AG10803 (cell line): ENCODE measurements around the gene TLX2.

ENCODE experiments used
- DNase-seq: peaks from one replicate; pipeline ENCODE4 v3.0.0; 2010; ENCODE audit warnings: low read depth
- H3K4me3 ChIP-seq: 2 replicates; pipeline ENCODE4 v1.5.1; 2011; ENCODE audit warnings: mild to moderate bottlenecking, low read length, control low read depth
- CTCF ChIP-seq: conservative IDR thresholded peaks from 2 replicates; pipeline ENCODE4 v1.5.1; 2011; ENCODE audit warnings: mild to moderate bottlenecking, low read length, control low read depth, inconsistent platforms

Gene TLX2

GRCh38 chr2:74550231-74550630 is 36.0 kb downstream of the TLX2 start:
- H3K4me3 ChIP-seq, result peak overlapping the region; percentile 12; the same call in 1 of the 2 replicates
- no peak for DNase-seq

GRCh38 chr2:74551530-74551929 is 37.3 kb downstream of the TLX2 start:
- no peak for TF ChIP-seq CTCF
- H3K4me3 ChIP-seq, result peak overlapping the region; percentile 1; the same call in 1 of the 2 replicates
- no peak for DNase-seq

More at GRCh38 chr2:74550231-74550630, 36.0 kb downstream of the TLX2 start:
- TF ChIP-seq CTCF, result no peak

- DNase-seq, result no peak
- TF ChIP-seq CTCF, result no peak
- peak overlapping the region; percentile 95 for H3K4me3 ChIP-seq
Observed at GRCh38 chr2:74551942-74552913, 38.0 kb downstream of the TLX2 start.

GRCh38 chr2:74552914-74553811 is 38.9 kb downstream of the TLX2 start:
- H3K4me3 ChIP-seq, result peak overlapping the region; percentile 95
- DNase-seq, result peak; percentile 29
- no peak for TF ChIP-seq CTCF

GRCh38 chr2:74553892-74554819 is 39.9 kb downstream of the TLX2 start, which contains the start of the genes DOK1 and LOXL3:
DOK1 (plus strand) TSS chr2:74554720; CDS start chr2:74554755, 35 bp downstream.
LOXL3 (minus strand) TSS chr2:74553942; CDS start chr2:74552634, 1,308 bp downstream.
- peak within 1 kb of the TSS; percentile 95 for H3K4me3 ChIP-seq
- TF ChIP-seq CTCF, result no peak
- peak; percentile 95 for DNase-seq

GRCh38 chr2:74554820-74555531 is 40.7 kb downstream of the TLX2 start:
- no peak; the same call in 1 of the 2 replicates for TF ChIP-seq CTCF
- no peak for DNase-seq
- peak overlapping the region; percentile 95 for H3K4me3 ChIP-seq
